Karpas-422 (cell line): Measurements from ENCODE around the gene NR6A1. TPM values are rescaled to one million over a fixed set of nuclear protein-coding genes. Genes with fewer than 3 reads are reported as not detected.

Source experiments
- DNase-seq: peaks from one replicate; pipeline ENCODE4 v3.0.0-alpha.2; 2015
- H2AFZ ChIP-seq: fragments of 200-600 bp; sonication (generic); 2 replicates; pipeline ENCODE4 v1.6.1; 2014; ENCODE audit warnings: antibody characterized with exemption, low read length, mixed read lengths
- H3K27ac ChIP-seq: fragments of 200-600 bp; sonication (generic); 2 replicates; pipeline ENCODE4 v1.5.1; 2014; ENCODE audit warnings: mild to moderate bottlenecking, low read length, moderate library complexity
- H3K27me3 ChIP-seq: fragments of 200-600 bp; sonication (generic); 2 replicates; pipeline ENCODE4 v1.6.1; 2014; ENCODE audit warnings: low read length, mixed read lengths
- H3K36me3 ChIP-seq: fragments of 200-600 bp; sonication (generic); 2 replicates; pipeline ENCODE4 v1.6.1; 2014; ENCODE audit warnings: low read length, mixed read lengths; ENCODE audit not compliant: insufficient read depth
- H3K4me1 ChIP-seq: fragments of 200-600 bp; sonication (generic); 2 replicates; pipeline ENCODE4 v1.6.1; 2014; ENCODE audit warnings: mild to moderate bottlenecking, low read length, mixed read lengths
- H3K4me2 ChIP-seq: fragments of 200-600 bp; sonication (generic); 2 replicates; pipeline ENCODE4 v1.6.1; 2014; ENCODE audit warnings: low read length, low read depth, mild to moderate bottlenecking; ENCODE audit not compliant: poor library complexity, severe bottlenecking
- H3K4me3 ChIP-seq: fragments of 200-600 bp; sonication (generic); 2 replicates; pipeline ENCODE4 v1.5.1; 2014; ENCODE audit warnings: mild to moderate bottlenecking, antibody characterized with exemption, low read length, mixed read lengths
- H3K79me2 ChIP-seq: fragments of 200-600 bp; sonication (generic); 2 replicates; pipeline ENCODE4 v1.6.1; 2014; ENCODE audit warnings: mild to moderate bottlenecking, low read length, mixed read lengths
- H3K9ac ChIP-seq: fragments of 200-600 bp; sonication (generic); 2 replicates; pipeline ENCODE4 v1.6.0; 2014; ENCODE audit warnings: low read length
- H3K9me2 ChIP-seq: fragments of 200-600 bp; sonication (generic), shearing (Covaris generic); replicated peaks from 2 replicates; pipeline ENCODE4 v1.6.0; 2014; ENCODE audit warnings: mild to moderate bottlenecking, low read length, moderate library complexity; ENCODE audit not compliant: insufficient read depth
- H3K9me3 ChIP-seq: fragments of 300-700, 200-600 bp; sonication (generic); 2 replicates; pipeline ENCODE4 v1.6.1; 2014; ENCODE audit warnings: low read length, mixed read lengths
- H4K20me1 ChIP-seq: fragments of 200-600 bp; sonication (generic); 2 replicates; pipeline ENCODE4 v1.6.1; 2014; ENCODE audit warnings: mild to moderate bottlenecking, antibody characterized with exemption, low read length, low read depth; ENCODE audit not compliant: insufficient read depth
- small RNA-seq: library from RNA; depleted of rRNA; stranded (forward); fragments of <200 nt; gene quantifications from one replicate; pipeline ENCODE3, GENCODE V24; 2014
- total RNA-seq: library from RNA; depleted of rRNA; stranded (reverse); fragments of >200 nt; shearing (Covaris generic); gene quantifications from 2 replicates; pipeline ENCODE4 v1.2.3, GENCODE V29; 2014; ENCODE audit warnings: low replicate concordance; rRNA removed

The NR6A1 gene
- total RNA-seq, 1 experiment from 2014 or later: 3.1 TPM

DNA sequence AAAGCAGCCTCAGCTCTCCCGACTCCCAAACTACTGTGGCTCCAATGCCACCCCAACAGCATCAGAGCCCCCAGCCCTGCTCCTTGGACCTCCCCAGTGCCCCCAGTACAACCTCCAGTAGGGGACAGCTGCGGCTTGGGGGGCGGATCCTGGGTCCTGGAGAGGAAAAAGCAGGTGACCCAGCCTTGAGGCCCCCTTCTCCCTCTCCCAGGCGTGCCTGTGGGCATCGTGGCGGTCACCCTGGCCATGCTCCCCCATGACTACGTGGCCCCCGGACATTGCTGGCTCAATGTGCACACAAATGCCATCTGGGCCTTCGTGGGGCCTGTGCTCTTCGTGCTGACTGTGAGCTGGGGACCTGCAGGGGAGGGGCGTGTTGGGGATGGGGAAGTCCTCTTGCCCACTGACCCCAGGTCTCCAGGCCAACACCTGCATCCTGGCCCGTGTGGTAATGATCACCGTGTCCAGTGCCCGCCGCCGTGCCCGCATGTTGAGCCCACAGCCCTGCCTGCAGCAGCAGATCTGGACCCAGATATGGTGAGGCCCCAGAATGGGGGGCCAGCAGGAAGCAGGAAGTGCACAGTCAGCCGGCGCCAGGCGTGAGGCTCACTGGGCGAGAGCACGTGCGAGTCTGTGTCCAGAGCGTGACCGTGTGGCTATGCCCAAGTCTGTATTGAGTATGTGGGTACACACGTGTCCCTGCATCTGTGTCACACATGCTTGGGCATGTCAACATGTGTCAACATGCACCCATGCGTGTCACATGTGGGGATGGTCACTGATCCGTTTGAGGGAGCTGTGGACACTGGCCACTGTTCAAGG is 301.9 kb downstream of the NR6A1 start:
- no peak overlapping the region for H2AFZ ChIP-seq
- DNase-seq: no peak

GRCh38 chr9:124468061-124468740 is 302.9 kb downstream of the NR6A1 start:
- Histone ChIP-seq H3K4me3 (no peak overlapping the region), H4K20me1 (no peaks in the 10 kb centered on the region), H3K27me3 (no peaks in the 10 kb centered on the region), H3K9me3 (no peaks in the 10 kb centered on the region), H3K4me1 (no peaks in the 10 kb centered on the region), H3K79me2 (no peaks in the 10 kb centered on the region), H3K9ac (no peak overlapping the region), H3K27ac (no peak overlapping the region), H3K4me2 (no peak overlapping the region), H2AFZ (no peak overlapping the region), H3K36me3 (no peaks in the 10 kb centered on the region), H3K9me2 (no peaks in the 10 kb centered on the region)
- DNase-seq: peak; percentile 48

More for the DNA sequence above, 301.9 kb downstream of the NR6A1 start:
- H3K4me2 ChIP-seq: no peak overlapping the region
- no peaks in the 10 kb centered on the region for H3K9me3 ChIP-seq
- no peaks in the 10 kb centered on the region for H3K4me1 ChIP-seq
- H3K9ac ChIP-seq: no peak overlapping the region
- no peaks in the 10 kb centered on the region for H3K27me3 ChIP-seq
- no peak overlapping the region for H3K4me3 ChIP-seq
- no peak overlapping the region for H3K27ac ChIP-seq
- no peaks in the 10 kb centered on the region for H3K79me2 ChIP-seq
- no peaks in the 10 kb centered on the region for H4K20me1 ChIP-seq
- no peaks in the 10 kb centered on the region for H3K36me3 ChIP-seq
- H3K9me2 ChIP-seq: no peaks in the 10 kb centered on the region

DNA sequence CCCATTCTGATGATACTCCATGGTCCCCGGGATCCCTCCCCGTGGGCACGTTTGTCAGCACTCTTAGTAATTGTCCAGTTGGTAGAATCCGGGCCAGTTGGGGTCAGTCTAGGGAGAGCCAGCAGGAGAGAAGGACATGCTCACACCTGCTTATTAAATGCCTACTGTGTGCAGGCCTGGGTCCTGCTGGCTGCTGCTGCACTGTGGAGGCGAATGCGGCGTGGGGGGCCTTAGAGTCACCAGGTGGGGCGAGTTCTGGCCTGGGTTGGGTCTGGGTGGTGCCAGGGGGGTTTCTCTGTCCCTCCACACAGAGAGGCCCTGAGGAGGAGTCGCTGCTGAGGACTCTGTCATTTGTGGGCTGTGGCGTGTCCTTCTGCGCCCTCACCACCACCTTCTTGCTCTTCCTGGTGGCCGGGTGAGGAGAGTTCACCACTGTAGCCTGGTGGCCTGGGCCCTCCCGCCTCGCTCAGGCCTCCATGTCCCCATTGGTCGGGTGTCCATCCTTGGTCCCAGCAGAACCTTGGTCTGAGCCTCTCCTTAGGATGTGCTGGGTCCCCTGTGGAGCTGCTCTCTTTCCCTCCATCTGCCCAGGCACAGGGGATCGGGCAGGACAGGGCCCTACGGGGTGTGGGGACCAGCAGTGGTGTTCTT is 303.6 kb downstream of the NR6A1 start:
- Histone ChIP-seq H3K9ac (no peak overlapping the region), H2AFZ (no peak overlapping the region), H3K9me3 (no peaks in the 10 kb centered on the region), H3K27me3 (no peaks in the 10 kb centered on the region), H3K4me2 (no peak overlapping the region), H3K4me1 (no peaks in the 10 kb centered on the region), H3K4me3 (no peak overlapping the region), H3K27ac (no peak overlapping the region), H3K9me2 (no peaks in the 10 kb centered on the region), H3K79me2 (no peaks in the 10 kb centered on the region), H4K20me1 (no peaks in the 10 kb centered on the region), H3K36me3 (no peaks in the 10 kb centered on the region)
- no peak for DNase-seq

Small RNA genes lying within 50 kb of the gene (small RNA-seq; reads per million reads assigned to genes)
- gene MIR181A2 (0.67 reads per million, percentile 18 among the genes with 10 or more reads in this experiment), gene MIR181B2 (9.5 reads per million, percentile 91 among the genes with 10 or more reads in this experiment), gene RN7SL302P (not detected)

Other genes starting within 250 kb of the NR6A1 start
- gene OLFML2A, start 5.8 kb upstream of the NR6A1 start, total RNA-seq: not detected in 2 replicates
- not detected in 2 replicates for gene WDR38, start 82.1 kb upstream of the NR6A1 start, total RNA-seq
- 3,451 and 4,363 TPM in 2 replicates for gene RPL35, start 90.6 kb upstream of the NR6A1 start, total RNA-seq
- gene ARPC5L, start 90.8 kb upstream of the NR6A1 start, total RNA-seq: 56.8 and 124 TPM in 2 replicates
- 14.2 and 23.3 TPM in 2 replicates for gene GOLGA1, start 169.8 kb upstream of the NR6A1 start, total RNA-seq